HG03064 (cell line): ENCODE results near the gene TICRR.

ENCODE experiments used
- ATAC-seq: cut with Tn5 transposase; IDR thresholded peaks from one replicate; pipeline ENCODE4 v1.9.1; 2021; ENCODE audit warnings: low read depth; ENCODE audit not compliant: unreplicated experiment

Gene TICRR

DNA sequence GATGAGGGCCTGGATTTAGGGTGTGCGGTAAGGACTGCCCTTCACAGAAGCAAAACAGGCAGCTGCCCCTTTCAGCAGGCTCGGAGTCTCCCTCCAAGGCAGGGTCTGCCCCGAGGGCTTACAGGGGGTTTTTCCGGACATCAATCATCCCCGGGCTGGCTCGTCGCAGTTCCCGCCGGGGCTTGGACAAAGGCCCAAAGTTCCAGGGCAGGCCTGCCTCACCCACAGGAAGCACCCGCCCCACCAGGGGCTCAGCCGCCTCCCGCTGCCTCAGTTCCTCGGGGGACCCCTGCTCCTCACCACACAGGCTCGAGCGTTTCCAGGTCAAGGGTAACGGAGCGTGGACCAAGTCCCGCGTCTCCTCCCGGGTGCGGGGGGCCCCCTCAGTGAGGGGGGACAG is 53.0 kb downstream of the TICRR start:
- no peak for ATAC-seq

DNA sequence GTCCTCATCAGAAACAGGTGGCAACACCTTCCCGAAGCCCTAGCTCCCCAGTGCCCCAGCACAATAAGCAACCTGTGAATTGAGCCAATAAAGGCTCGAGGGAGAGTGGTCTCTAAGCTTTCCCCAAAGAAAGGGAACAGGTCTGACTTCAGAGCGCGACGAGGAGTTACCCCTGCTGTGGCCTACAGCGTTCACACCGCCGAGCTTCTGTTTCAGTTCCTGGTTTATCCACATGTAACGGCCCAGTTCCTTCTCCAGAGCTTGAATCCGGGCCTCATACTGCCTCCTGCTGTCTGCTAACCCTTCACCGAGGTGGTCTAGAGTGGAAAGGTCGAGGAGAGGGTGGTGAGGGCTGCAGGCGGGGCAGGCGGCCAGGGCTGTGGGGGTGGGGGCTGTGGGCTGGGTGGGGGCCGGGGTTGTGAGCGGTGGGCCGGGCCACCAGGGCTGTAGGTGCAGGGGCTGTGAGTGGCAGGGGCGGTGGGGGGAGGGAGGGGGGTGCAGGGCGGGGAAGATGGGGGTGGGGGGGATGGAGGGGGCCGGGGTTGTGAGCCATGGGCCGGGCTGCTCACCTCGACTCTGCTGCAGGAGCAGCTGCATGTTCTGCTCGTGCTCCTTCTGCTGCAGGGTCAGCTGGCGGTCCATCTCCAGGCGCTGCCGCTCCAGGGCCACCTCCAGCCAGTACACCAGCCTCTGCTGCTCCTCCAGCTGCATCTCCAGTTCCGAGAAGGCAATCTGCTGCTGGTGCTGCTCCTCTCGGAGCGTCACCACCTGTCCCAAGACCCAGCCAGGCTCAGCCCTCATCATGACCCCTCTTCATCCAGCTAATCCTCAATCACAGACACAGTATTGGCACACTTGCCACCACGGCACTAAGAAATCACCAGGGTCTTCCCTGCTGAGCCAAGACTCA is 53.8 kb downstream of the TICRR start:
- ATAC-seq: no peak

DNA sequence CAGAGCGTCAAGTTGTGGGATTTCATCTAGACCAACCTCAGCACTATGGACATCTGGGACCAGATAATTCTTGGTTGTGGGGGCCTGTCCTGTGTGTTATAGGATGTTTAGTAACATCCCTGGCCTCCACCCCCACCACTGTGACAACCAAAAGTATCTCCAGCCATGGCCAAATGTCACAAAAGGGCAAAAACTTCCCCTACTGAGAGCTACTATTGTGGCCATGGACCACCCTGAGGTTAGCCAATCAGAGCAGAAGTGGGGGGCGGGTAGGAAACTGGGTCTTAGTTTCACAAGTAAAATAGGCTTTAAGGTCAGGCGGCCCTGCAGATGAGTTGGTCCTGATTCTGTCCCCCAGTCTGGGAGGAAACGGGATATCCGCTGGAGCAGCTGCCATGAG is 54.6 kb downstream of the TICRR start:
- no peak for ATAC-seq

DNA sequence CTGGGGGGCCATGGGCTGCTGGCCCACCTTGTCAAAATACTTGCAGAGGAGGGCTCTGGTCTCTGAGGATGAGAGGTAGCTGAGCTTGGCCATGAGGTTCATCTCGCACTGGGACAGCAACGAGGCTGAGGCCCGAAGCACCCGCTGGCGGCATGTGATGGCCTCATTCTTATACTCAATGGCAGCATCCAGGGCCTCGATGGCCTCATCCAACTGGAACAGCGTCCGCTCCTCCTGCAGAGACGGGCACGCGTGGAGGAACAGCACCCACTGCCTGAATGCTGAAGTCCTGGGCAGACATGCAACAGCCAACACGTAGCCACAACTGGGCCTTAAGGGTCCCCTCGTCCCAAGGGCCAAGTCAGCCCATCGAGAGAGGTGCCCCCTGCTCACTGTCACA is 55.0 kb downstream of the TICRR start:
- no peak for ATAC-seq

DNA sequence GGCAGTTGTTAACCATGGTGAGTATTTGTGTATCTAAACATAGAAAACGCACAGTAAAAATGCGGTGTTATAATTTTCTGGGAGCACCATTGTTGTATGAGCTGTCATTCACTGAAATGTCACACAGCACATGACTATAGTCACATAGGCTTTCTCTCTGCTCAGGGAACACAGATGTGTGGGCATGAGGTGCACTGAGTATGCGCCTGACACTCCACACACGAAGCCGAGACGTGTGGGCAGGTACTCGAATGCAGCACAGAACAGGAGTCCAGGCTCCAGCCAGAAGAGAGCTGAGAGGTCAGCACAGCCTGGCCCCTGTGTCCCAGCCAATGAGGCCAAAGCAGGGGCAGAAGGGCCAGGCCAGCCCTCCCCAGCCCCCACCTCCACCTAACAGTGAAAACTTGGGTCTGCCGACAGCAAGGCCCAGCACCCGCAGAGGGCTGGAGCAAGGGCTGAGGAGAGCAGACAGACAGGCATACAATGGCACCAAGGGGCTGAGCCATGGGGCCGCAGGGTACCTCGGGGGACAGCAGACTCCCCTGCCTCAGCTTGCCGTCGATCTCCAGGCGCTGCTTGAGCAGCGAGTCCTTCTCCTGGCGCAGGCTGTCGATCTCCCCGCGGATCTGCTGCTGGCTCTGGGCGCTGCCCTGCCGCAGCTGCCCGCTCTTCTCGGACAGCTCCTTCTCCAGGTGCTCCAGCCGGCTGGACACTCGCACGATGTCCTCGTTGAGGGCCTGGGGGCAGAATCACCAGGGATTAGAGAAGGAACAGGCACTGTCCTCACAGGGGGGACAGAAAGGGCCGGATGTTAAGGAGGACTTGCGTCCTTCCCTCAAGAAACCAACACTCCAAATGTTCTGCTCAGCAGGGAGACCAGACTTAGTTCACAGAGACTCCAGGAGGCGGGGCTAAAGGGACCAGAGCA is 56.0 kb downstream of the TICRR start:
- ATAC-seq: no peak

DNA sequence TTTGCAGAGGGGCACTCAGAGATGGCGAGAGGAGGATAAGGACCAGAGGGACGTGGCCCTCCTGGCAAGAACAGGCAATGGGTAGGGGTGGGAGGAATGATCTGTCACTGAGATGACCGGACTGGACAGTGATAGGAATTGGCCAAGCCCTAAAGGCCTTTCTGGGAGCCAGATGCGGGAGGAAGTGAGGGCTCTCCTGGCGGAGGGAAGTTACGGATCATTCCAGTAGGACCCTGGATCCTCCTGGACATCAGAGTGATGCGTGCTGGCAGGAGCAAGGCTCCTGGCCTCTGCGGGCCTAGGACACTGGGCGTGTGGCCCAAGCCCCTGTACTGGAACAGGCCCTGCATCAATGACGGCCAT is 56.6 kb downstream of the TICRR start:
- no peak for ATAC-seq

DNA sequence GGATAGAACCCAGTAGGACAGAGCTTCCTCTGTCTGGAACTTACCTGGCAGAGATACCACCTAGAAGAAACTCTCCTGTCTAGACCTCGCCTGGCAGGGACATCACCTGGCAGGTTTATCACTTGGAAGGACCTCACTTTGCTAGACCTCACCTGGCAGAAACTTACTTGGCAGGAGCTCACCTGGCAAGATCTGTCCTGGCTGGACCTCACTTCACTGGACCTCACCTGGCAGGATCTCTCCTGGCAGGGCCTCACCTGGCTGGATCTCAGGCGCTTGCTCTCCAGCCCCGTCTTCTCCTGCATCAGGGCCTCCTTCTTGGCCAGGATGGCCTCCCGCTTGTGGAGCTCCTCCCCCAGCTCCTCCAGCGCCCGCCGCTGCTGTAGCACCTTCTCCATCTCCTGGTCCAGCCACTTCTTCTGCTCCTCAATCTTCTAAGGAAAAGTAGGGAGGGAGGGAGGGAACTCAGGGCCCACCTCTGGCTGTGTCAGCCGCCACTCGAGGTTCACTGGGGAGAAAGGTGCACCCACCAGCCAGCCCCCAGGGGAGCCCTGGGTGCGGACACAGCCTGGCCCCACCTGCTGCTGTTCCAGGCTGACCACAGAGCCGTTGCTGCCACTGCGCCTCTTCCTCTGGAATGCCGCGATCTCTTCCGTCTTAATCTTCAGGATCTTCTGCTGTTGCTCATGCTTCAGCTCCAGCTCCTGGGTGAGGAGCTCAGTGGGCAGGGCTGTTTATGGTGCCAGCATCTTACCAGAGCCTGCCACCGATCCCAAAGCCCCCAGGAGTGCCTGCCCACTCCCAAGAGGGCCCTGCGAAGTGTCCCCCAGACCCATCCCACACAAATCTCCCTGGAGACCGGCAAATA is 57.5 kb downstream of the TICRR start:
- ATAC-seq: no peak

DNA sequence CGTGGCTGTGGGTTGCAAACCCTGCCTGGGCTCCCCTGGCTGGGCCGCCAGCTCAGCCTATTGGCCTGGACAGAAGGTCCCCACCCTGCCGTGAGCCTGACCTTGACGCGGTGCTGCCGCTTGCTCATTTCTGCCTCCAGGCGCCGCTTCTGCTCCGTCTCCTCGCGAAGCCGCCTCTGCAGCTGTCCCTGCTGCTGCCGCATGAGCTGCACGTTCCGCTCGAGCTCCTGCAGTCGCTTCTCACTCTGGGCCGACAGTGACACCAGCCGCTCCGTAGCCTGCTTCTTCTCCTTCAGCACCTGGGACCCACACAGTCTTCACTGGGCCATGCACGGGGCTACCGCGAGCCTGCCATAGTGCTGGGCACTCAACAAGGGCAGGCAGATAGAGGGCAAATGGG is 58.3 kb downstream of the TICRR start:
- no peak for ATAC-seq

DNA sequence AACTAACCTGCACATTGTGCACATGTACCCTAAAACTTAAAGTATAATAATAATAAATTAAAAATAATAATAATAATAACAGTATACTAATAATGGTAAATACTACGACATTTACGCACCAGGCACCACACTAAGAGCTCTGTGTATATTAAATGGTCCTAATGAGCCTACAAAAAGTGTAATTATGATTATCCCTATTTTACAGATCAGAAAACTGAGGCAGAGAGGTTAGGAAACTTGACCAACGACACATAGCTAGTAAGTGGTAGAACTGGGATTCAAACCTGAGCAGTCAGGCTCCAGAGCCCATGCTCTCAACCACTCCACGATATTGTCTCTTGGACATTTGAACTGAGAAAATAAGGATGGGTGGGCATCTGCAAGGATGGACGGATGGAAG is 65.0 kb downstream of the TICRR start:
- no peak for ATAC-seq

DNA sequence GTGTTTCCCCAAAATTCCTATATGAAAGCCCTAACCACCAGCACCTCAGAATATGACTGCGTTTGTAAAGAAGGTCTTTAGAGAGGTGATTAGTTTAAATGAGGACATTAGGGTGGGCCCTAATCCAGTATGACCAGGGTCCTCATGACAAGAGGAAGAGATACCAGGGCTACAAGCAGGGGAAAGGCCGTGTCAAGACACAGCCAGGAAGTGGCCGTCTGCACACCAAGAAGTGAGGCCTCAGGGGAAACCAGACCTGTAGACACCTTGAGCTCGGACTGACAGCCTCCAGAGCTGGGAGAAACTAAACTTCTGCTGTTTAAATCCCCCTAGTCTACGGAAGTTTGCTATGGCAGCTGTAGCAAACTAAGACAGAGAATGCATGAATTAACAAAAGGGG is 65.8 kb downstream of the TICRR start:
- no peak for ATAC-seq

DNA sequence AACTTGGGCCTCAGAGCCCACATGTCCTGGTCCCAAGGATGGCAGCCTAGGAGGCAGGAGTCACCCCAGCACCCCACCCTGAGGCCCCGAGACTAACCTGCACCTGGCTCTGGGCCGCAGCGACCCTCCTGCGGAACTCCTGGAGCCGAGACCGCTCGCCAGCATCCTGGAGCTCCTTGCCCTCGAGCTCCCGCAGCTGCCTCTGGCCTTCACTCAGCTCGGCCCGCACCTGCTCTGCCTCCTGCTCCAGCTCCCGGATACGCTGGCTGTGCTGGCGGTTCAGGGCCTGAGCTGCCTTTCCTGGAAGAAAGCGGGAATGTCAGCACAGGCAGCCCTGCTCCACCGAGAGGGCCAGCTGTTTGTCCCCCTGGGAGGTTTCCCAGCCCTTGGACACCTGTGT is 66.8 kb downstream of the TICRR start:
- no peak for ATAC-seq

DNA sequence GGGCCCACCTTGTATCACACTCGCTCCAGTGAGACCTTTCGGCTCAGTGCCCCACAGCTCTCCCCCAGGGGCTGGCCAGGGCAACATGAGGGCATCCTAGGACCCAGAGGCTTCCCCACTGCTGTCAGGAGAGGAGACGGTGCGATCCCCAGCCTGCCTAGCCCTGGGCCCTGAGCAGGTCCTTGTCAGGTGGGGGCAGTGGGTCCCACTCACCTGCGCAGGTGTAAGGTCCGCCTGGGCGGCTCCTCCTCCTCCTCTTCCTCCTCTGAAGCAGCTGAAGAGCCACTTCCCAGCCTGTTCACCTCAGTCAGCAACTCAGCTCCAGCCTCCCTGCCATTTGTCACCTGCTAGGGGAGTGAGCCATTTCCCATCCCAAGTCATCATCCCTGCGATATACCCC is 70.4 kb downstream of the TICRR start:
- no peak for ATAC-seq

DNA sequence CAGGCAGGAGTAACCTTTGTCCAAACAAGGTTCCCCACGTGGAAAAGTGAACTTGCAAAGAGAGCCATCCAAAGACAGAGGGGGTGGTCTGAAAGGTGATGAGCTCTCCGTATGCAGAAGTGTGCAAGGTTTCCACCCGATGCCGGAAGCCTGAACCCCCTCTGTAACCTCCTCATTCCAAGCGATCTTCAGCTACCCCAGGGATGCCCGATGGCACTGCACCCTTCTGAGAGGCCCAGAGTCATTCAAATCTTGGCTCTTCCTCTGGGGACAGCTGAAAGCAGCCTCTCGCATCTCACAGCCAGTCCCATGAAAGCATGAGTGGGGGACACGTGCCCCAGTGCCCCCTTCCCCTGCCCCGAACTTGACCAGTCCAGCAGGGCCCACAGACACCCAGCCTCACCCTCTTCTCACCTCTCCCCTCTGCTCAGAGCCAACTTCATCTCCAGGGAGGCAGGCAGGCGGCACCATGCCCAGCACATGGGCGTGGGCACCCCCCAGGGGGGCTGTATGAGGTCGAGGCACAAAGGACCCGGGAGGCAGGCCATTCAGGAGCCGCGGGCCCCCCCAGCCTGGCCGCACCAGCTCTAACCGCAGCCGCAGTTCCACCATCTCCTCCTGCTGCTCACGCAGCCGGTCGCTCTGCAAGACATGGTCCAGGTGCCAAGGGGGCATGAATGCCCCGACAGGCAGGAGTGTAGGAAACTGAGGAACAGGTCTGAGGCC is 71.3 kb downstream of the TICRR start:
- no peak for ATAC-seq

DNA sequence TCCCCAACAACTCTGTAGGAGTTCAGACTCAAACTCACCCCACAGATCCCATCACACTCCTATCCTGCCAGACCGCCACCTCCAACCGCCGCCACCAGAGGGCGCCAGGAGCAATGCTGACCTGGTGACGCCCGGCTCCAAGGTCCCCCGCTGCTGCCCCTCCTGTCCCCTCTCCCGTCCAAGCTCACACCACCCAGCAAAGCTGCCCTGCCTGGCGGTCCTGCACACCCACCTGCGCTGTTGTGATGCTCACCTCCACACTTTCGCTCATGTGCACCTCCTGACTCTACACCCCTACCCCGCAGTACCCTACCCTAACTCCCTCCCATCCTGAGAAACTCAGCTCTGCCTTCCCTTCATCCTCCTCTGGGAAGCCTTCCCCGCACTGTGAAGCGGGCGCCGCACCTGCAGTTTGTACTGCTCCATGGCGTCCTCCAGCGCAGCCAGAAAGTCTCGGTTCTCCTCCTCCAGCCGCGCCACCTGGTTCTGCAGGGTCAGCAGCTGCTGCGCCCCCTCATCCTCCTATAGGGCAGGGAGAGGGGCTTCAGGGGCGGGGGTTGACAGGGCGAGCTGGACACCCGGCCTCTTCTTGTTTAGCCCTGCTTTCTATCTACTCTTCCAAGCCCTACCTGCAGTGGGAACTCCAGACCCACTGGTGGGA is 72.1 kb downstream of the TICRR start:
- no peak for ATAC-seq

DNA sequence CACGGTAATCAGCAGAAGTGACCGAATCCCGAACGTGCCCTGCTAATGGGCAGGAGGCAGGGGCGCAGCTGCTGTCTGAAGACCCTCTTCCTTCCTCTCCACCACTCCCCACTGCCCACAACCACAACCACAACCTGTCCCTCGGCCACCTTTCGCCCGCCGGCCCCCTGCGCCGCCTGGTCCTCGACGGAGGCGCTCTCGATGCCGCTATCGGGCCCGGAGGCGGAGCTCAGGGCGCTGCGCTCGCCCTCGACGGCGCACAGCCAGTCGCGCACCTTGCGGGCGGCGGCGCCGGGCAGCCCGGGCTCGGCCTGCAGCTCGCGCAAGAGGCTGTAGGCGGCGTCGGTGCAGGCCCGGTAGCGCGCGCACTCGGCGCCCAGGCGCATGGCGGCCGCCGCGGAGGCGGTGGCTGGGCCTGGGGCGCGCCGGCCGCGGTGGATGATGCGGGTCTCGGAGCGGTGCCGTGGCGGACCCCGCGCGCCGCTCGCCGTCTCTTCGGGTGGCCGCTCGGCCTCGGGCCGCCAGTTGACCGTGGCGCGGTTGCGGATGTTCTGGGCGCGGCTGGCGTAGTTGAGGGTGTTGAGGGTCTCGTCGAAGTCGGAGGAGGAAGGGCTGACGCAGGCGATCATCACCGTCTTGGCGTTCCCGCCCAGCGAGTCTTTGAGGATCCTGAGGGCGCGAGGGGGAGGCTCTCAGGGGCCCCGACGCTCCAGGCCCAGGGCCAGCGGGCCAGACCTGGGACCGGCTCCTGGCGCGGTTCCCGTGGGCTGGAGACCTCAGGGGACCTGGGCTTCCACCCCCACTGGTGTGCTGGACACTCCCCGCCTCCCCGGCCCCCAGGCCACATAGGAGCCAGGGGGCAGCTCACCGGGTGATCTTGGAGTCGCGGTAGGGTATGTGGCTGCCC is 73.1 kb downstream of the TICRR start:
- no peak for ATAC-seq

DNA sequence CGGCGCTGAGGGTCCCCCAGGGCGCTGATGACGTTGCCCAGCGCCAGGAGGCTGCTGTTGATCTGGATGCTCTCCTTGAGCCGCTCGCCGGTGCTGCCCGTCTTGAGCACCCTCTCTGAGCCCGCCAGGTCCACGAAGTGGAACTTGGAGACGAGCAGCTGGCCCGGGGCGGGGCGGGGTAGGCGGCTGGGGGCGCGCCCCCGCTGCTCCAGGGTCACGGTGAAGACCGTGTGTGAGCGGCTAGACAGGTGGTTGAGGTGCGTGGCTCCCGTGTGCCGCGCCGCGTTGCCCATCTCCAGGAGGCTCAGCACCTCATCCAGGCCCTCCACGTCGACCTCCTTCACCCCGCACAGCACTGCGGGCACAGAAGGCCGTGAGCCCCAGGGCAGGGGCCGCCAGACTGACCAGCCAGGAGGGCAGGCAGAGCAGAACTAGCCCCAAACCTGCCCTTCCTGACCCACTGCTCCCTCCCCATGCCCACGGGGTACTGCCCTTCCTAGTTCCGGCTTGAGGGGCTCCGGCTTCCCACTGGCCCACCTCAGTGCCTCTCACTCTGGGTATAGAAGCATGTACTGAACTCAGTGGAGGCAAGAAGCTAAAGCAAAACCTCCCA is 73.8 kb downstream of the TICRR start:
- ATAC-seq: no peak

DNA sequence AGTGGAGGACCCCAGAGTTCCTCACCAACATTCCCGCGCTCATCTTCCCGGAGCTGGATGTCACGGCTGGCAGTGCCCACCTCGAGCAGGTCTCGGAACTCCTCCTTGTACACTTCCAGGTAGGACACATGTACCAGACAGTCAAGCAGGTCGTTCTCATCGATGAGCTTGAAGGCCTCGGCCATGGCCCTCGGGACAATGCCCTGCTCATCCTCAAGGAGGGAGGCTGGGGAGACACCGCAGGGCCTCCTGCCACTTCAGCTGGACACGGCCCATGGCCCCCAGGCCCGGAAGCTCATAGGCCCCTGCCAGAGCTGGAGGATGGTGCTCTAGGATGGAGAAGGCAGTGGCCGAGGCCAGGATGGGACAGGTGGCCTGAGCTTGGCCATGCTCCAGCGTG is 74.4 kb downstream of the TICRR start:
- no peak for ATAC-seq

DNA sequence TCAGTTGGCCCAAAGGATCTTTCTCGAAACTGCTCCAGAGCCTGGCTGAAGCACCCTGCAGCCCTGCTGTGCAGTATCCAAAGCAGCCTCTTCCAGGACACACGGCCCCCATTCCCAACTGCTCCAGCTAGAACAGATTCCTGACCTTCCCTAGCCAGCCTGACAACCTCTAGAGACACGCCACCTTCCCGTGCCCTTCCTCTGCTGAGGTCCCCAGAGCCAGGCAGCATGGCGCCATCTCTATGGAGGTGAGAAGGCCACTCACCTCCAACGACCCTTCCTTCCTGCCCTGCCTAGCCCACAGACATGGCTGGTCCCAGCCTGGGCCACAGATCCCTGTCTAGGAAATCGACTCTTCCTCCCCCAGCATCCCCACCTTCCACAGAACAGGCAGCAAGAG is 76.9 kb downstream of the TICRR start:
- no peak for ATAC-seq
